Measurements from ENCODE around the gene GPC5. TPM values are rescaled to one million over a fixed set of nuclear protein-coding genes. Genes with fewer than 3 reads are reported as not detected.

GPC5 gene
- total RNA-seq, 2 donors from 2014 or later: 0.22 to 0.51 TPM

DNA sequence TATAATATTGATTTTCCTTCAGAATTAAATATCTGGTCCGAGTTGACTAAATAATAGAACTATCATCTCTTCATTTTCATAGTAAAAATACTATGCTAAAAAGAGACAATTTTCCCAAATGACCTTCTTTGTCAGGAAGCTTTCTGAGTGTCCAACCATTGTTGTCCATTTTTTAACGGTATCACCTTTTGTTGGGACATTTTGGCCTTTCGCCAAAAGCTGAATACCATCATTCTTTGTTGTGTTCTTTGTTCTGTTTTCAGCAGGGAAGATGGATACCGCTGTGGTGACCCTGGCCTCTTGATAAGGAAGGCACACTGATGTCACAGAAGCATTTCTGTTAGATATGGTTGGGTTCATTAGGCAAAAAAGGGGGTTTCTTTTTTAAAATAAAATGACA, 1173.8 kb downstream of the GPC5 start:
- H3K4me1 Mint-ChIP-seq: no peaks in the 10 kb centered on the region
- no peak overlapping the region for H3K9ac ChIP-seq (ENCODE audit: extremely low read depth, low read length, poor library complexity, severe bottlenecking)
- no peak for DNase-seq
- no peaks in the 10 kb centered on the region for H3K4me1 ChIP-seq (ENCODE audit: control insufficient read depth, insufficient read depth, low read length)
- TF ChIP-seq, protein P1, sequence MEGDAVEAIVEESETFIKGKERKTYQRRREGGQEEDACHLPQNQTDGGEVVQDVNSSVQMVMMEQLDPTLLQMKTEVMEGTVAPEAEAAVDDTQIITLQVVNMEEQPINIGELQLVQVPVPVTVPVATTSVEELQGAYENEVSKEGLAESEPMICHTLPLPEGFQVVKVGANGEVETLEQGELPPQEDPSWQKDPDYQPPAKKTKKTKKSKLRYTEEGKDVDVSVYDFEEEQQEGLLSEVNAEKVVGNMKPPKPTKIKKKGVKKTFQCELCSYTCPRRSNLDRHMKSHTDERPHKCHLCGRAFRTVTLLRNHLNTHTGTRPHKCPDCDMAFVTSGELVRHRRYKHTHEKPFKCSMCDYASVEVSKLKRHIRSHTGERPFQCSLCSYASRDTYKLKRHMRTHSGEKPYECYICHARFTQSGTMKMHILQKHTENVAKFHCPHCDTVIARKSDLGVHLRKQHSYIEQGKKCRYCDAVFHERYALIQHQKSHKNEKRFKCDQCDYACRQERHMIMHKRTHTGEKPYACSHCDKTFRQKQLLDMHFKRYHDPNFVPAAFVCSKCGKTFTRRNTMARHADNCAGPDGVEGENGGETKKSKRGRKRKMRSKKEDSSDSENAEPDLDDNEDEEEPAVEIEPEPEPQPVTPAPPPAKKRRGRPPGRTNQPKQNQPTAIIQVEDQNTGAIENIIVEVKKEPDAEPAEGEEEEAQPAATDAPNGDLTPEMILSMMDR (conservative IDR thresholded peaks at IDR 0.05): no peak
- no peaks in the 10 kb centered on the region for H3K9me3 ChIP-seq (ENCODE audit: control insufficient read depth, low read length)
- H3K4me3 Mint-ChIP-seq: no peak overlapping the region
- H3K36me3 ChIP-seq (ENCODE audit: control insufficient read depth, insufficient read depth, low read length): no peaks in the 10 kb centered on the region
- no peaks in the 10 kb centered on the region for H3K9me3 Mint-ChIP-seq
- H3K4me3 ChIP-seq (ENCODE audit: low read length): no peak overlapping the region
- WGBS, 2 experiments (ENCODE audit: insufficient coverage in 1 of 2, insufficient read length in 1 of 2): 70 to 94% methylated on average over 2 to 4 of the region's 4 CpGs
- no peak overlapping the region for H3K27ac ChIP-seq (ENCODE audit: low read depth, low read length)
- H3K27me3 Mint-ChIP-seq (ENCODE audit: insufficient read depth): peaks cover 4% of the 10 kb centered on the region
- H3K27me3 ChIP-seq (ENCODE audit: control insufficient read depth, insufficient read depth, low read length, poor library complexity, severe bottlenecking): no peaks in the 10 kb centered on the region
- no peak overlapping the region for H3K27ac Mint-ChIP-seq
- no peaks in the 10 kb centered on the region for H3K36me3 Mint-ChIP-seq (ENCODE audit: low read depth)

DNA sequence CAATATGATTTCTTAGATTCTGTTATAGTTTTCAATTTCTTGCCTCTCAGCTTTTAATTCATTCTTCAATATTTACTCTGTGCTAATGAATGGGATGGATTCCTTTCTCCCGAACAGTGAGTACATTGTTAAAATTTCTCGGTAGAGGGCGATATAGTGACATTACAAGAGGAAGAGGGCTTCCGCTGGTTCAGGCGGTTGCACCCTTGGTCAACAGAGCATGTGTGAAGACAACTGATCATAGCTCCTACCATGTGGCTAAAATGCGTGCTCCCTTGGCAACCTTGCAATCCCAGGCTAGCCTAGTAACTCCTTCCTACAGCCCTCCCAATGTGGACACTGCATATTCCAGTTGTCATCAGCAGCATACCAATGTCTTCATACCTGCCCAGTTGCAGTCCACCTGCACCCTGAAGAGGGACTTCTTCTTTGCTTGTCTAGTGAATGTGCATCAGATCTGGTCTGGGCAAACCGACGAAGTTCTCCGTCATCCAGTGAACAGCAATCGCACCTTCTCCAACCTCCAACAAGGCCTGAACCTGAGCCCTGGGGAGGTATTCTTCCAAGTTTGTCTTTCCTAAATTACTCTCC, 1175.1 kb downstream of the GPC5 start:
- WGBS, 2 experiments (ENCODE audit: insufficient coverage in 1 of 2, insufficient read length in 1 of 2): 50 to 53% methylated on average over 2 to 10 of the region's 10 CpGs
- H3K36me3 Mint-ChIP-seq (ENCODE audit: low read depth): no peaks in the 10 kb centered on the region
- DNase-seq: peak; percentile 73
- H3K27ac ChIP-seq (ENCODE audit: low read depth, low read length): no peak overlapping the region
- no peak overlapping the region for H3K4me3 ChIP-seq (ENCODE audit: low read length)
- peaks cover 4% of the 10 kb centered on the region for H3K27me3 Mint-ChIP-seq (ENCODE audit: insufficient read depth)
- H3K36me3 ChIP-seq (ENCODE audit: control insufficient read depth, insufficient read depth, low read length): no peaks in the 10 kb centered on the region
- no peak overlapping the region for H3K27ac Mint-ChIP-seq
- no peaks in the 10 kb centered on the region for H3K9me3 Mint-ChIP-seq
- no peak overlapping the region for H3K9ac ChIP-seq (ENCODE audit: extremely low read depth, low read length, poor library complexity, severe bottlenecking)
- no peaks in the 10 kb centered on the region for H3K9me3 ChIP-seq (ENCODE audit: control insufficient read depth, low read length)
- no peaks in the 10 kb centered on the region for H3K4me1 ChIP-seq (ENCODE audit: control insufficient read depth, insufficient read depth, low read length)
- TF ChIP-seq, protein P1 (conservative IDR thresholded peaks at IDR 0.05): peak; percentile 82
- H3K27me3 ChIP-seq (ENCODE audit: control insufficient read depth, insufficient read depth, low read length, poor library complexity, severe bottlenecking): no peaks in the 10 kb centered on the region
- no peak overlapping the region for H3K4me3 Mint-ChIP-seq
- no peaks in the 10 kb centered on the region for H3K4me1 Mint-ChIP-seq

DNA sequence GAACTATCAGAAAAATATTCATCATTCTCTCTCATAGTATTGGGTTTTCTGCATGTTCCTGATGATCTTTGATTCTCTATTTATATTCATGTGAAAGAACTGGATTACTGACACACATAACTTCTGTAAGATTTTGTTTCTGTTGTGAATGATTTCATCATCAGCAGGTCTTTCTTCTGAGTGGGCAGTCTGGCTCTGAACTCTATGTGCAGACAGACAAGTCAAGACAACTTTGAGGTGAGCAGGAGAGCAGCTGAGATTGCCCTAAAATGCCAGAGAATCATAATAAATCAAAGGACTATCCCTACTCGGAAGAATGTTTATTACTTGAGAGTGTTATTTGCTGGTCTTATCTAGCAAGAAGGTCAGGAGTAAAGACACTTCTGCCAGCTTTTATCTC, 1176.1 kb downstream of the GPC5 start:
- Histone ChIP-seq H3K9me3 (ENCODE audit: control insufficient read depth, low read length) (no peaks in the 10 kb centered on the region), H3K27me3 (ENCODE audit: control insufficient read depth, insufficient read depth, low read length, poor library complexity, severe bottlenecking) (no peaks in the 10 kb centered on the region), H3K4me3 (ENCODE audit: low read length) (no peak overlapping the region), H3K36me3 (ENCODE audit: control insufficient read depth, insufficient read depth, low read length) (no peaks in the 10 kb centered on the region), H3K4me1 (ENCODE audit: control insufficient read depth, insufficient read depth, low read length) (no peaks in the 10 kb centered on the region), H3K27ac (ENCODE audit: low read depth, low read length) (no peak overlapping the region), H3K9ac (ENCODE audit: extremely low read depth, low read length, poor library complexity, severe bottlenecking) (no peak overlapping the region)
- DNase-seq: no peak
- no peaks in the 10 kb centered on the region for H3K4me1 Mint-ChIP-seq
- H3K4me3 Mint-ChIP-seq: no peak overlapping the region
- TF ChIP-seq, protein P1 (conservative IDR thresholded peaks at IDR 0.05): no peak
- no peaks in the 10 kb centered on the region for H3K36me3 Mint-ChIP-seq (ENCODE audit: low read depth)
- WGBS, 2 experiments (ENCODE audit: insufficient coverage in 1 of 2, insufficient read length in 1 of 2): 90% methylated on average over 1 of the region's 1 CpG; no CpG with 5 or more reads in 1 of the 2 experiments
- no peak overlapping the region for H3K27ac Mint-ChIP-seq
- H3K9me3 Mint-ChIP-seq: no peaks in the 10 kb centered on the region
- peaks cover 4% of the 10 kb centered on the region for H3K27me3 Mint-ChIP-seq (ENCODE audit: insufficient read depth)
